ENCODE data around the gene GGT7.

Gene GGT7

GRCh38 chr20:34797012-34797995 lies 75.4 kb downstream of the GGT7 start:
- DNase-seq (ENCODE audit: low read depth in 2 of 2, low spot score in 1 of 2), result no peak

Measured in stimulated activated CD8-positive, alpha-beta memory T cell treated with anti-CD3 and anti-CD28 coated beads, Interleukin-4, amount 100 ng/mL, for 4 hours (primary cell).